NOMO-1 treated with dmso at 0.1 percent for 144 hours (cell line): ENCODE data around the gene GCSAM.

ENCODE experiments used
- DNase-seq: peaks from one replicate; lab custom pipeline; 2025; ENCODE audit not compliant: unreplicated experiment; lab: John Stamatoyannopoulos, UW

The GCSAM gene, protein sequence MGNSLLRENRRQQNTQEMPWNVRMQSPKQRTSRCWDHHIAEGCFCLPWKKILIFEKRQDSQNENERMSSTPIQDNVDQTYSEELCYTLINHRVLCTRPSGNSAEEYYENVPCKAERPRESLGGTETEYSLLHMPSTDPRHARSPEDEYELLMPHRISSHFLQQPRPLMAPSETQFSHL

GRCh38 chr3:112132975-112133448 lies at the start of gene GCSAM:
Gene GCSAM, minus strand, starts transcription at chr3:112133248. Its CDS starts 128 bp downstream, at chr3:112133120.
- DNase-seq, result peak; percentile 80

- DNase-seq, result no peak
Observed at GRCh38 chr3:112175646-112176045, 42.6 kb upstream of the GCSAM start.

DNA sequence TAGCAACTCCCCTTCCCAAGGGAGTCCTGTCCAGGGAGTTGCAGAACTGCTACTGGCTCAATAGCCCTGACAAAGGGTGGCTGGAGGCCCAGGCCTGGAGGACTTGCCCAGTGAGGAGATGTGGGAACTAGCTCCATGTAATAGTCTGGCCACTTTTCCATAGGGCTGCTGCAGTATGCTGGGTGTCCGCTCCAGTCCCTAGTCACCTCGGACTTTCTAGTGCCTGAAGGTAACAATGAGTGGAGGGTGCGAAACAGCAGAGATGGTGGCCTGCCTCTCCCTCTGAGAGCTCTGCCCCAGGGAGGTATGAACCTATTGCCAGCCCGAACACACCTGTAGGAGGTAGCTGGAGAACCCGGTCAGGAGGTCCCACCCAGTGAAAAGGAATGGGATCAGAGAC lies 42.0 kb upstream of the GCSAM start:
- no peak for DNase-seq

GRCh38 chr3:112171144-112171543 lies 38.1 kb upstream of the GCSAM start:
- DNase-seq, result no peak

DNA sequence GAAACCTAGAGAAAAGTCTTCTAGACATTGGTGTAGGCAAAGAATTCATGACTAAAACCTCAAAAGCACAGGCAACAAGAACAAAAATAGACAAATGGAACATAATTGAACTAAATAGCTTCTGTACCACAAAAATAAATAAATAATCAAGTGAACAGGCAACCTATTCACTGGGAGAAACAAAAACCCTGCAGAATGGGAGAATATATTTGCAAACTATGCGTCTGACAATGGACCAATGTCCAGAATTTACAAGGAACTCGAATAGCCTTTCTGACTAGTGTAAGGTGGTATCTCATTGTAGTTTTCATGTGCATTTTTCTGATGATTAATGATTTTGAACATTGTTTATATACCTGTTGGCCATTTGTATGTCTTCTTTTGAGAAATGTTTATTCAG lies 37.0 kb upstream of the GCSAM start:
- no peak for DNase-seq

DNA sequence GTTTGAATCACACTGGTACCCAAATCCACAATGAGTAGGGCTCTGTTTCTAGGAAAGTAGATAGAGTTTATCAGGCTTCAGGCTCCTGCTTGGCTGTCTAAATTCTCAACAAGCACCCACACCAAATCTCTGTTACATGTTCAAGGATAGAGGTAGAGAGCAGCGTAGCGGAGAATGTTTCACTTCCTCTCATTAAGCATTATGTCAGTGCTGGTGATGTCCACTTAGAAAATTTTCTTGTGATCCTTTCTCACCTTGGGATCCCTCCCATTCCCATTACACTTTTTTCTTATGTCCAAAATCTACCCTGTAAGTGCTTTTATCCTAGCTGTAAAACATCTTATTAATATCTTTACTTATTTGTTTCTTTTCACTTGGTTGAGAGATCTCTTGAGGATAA lies 34.7 kb upstream of the GCSAM start:
- DNase-seq, result no peak

GRCh38 chr3:112149136-112149535 lies 16.1 kb upstream of the GCSAM start:
- DNase-seq, result no peak

DNA sequence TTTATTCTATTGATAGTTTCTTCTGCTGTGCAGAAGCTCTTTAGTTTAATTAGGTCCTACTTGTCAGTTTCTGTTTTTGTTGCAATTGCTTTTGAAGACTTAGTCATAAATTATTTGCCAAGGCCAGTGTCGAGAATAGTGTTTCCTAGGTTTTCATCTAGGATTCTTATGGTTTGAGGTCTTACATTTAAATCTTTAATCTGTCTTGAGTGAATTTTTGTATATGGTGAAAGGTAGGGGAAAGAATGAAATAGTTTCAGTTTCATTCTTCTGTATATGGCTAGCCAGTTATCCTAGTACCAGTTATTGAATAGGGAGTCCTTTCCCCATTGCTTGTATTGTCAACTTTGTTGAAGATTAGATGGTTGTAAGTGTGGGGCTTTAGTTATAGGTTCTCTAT lies 10.6 kb upstream of the GCSAM start:
- DNase-seq, result no peak

GRCh38 chr3:112143251-112143650 lies 10.2 kb upstream of the GCSAM start:
- DNase-seq, result no peak

DNA sequence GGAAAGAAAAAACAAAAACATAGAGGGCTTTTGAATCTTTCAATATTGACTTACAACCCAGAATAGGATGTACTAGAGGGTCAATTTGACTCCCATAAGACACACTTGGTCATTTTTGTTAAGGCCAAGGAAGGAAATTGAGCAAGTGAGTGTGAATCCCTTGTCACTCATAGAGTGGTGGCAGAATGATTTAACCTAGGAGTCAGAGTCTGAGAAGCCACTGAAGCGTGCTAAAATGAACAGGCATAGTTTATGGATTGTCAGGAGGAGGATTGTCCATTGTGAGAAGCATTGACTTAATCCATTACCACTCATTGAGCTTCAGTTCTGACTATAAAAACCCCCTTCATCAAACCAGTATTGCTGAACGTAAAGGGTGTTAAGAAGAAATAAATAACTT lies 8.2 kb upstream of the GCSAM start:
- no peak for DNase-seq

DNA sequence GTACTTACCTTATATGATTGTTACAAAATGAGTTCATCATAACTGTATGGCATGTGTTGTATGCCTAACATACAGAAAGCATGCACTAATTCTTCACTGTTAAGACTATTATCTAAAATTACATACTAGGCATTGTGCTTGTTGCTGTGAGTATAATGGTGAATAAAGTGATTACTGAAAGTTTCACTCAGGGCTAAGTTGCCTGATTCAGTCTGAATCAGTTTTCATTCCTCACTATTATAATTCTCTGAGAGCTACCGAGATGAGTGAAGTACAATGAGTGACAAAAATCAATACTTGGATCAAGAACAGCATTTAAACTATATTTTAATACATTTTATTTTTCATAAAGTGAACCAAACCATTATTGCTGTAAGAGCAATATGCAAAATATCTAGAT lies 7.5 kb upstream of the GCSAM start:
- DNase-seq, result no peak

GRCh38 chr3:112138219-112138969 lies 5.3 kb upstream of the GCSAM start:
- DNase-seq, result no peak

DNA sequence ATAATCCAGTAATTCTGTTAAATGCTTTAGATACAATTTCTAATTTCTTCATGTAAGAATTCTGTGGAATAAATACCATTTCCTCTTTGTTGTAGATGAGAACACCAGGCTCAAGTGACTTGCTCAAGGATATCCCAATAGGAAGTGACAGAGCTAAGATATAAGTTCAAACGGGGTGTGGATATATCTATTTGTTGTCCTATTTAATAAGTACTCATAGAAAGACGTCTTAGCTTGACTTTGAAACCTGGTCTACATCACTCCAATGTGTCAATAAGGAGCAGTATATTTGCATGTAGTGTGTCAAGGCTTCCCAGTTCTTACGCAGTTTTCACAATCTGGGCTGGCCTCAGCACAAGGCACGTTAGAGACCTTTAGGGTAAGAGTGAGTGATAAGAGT lies 4.7 kb upstream of the GCSAM start:
- no peak for DNase-seq

DNA sequence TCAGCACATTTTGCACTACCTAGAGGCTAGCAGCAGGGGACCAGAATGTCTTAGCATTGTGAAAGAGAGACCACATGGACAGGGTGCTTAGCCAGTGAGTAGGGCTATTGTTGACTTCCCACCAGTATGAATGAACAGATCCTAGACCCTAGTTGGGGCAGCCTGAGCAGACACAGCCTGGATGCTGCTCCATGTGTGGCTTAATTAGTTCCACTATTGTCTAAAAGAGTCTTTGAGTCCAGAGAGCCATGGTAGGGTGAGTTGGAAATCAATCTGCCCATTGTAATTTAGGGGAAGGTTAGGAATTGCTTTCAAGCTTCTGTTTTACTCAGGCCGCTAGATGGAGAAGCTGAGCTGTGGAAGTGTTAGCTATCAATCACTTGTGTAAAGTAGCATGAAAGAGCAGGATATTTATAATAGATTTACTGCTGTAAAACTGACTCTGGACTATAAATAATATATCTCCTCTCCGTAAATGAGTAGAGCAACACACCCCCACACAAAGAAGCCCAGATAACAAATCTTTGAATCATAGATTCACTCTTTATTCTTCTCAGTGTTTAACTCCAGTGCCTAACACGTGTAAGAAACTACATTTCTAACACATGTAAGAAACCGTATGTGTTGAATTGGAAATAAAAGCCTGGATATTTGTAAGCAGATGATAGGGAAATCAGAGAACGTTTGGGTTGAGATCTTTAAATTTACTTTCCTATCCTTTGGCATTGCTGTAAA lies 4.1 kb upstream of the GCSAM start:
- DNase-seq, result peak; percentile 15

GRCh38 chr3:112136046-112136445 lies 3.0 kb upstream of the GCSAM start:
- DNase-seq, result no peak

GRCh38 chr3:112134335-112135124 lies 1.5 kb upstream of the GCSAM start:
- DNase-seq, result no peak

DNA sequence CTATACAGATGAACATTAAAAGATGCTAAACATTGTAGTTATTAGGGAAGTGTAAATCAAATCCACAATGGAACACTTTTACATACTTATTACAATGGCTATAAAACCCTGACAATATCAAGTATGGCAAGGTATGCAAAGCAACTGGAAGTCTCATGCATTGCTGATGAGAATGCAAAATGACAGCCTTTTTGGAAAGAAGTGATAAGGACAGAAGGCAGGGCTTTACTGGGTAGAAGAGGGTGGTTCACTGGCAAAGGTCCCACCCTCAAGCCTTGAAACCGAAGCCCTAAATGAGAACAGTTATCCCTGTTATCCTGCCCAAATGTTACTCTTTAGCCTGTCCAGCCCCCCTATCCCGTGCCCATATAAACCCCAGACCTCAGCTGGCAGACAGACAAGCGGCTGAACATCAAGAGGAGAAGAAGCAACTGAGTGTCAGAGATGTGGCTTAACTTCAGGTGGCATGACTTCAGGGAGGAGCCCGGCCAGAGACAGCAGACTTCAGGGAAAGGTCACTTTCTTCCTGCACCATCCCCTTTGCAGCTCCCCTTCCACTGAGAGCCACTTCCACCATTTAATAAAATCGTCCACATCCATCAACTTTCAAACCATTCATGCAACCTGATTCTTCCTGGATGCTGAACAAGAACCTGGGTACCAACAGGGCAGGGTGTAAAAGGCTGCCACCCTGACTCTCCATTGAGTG lies 732 bp upstream of the GCSAM start:
- DNase-seq, result no peak

- no peak for DNase-seq
Observed at GRCh38 chr3:112132554-112132953, 494 bp downstream of the GCSAM start.

- no peak for DNase-seq
Observed at GRCh38 chr3:112132088-112132487, 960 bp downstream of the GCSAM start.

GRCh38 chr3:112131111-112131510 lies 1.9 kb downstream of the GCSAM start:
- no peak for DNase-seq

GRCh38 chr3:112130638-112130993 lies 2.4 kb downstream of the GCSAM start:
- no peak for DNase-seq
